K562 (cell line): ENCODE data around the gene SPSB1. TPM values are rescaled to one million over a fixed set of nuclear protein-coding genes. Genes with fewer than 3 reads are reported as not detected.
"Not testable (repeated sequence)": the region's sequence is repeated elsewhere in the genome, so short reads cannot be mapped to it uniquely, and the experiment has no call there.

Source experiments
- CXXC5 ChIP-seq: fragments of 250-450 bp; sonication (Bioruptor Pico); IDR thresholded peaks from 2 replicates; pipeline ENCODE4 v1.8.0; 2022; ENCODE audit warnings: inconsistent platforms, mild to moderate bottlenecking, moderate library complexity
- MECOM ChIP-seq: fragments of 250-450 bp; sonication (Bioruptor Pico); IDR thresholded peaks from 2 replicates; pipeline ENCODE4 v1.8.0; 2022; ENCODE audit warnings: inconsistent platforms
- MGA ChIP-seq: fragments of 450-650 bp; IDR thresholded peaks from 2 replicates; pipeline ENCODE4 v1.6.1; 2016; ENCODE audit warnings: mild to moderate bottlenecking, moderate library complexity
- SMARCC2 ChIP-seq: fragments of 450-650 bp; IDR thresholded peaks from 2 replicates; pipeline ENCODE4 v1.6.1; 2017; ENCODE audit warnings: antibody characterized with exemption, moderate library complexity, mild to moderate bottlenecking, low read depth
- ZNF12 ChIP-seq: sonication (generic); formaldehyde crosslinking; IDR thresholded peaks from 2 replicates; pipeline ENCODE4 v1.4.0; 2020; ENCODE audit warnings: mild to moderate bottlenecking, missing genetic modification reagents
- ZNF668 ChIP-seq: fragments of 250-450 bp; sonication (Bioruptor Pico); IDR thresholded peaks from 2 replicates; pipeline ENCODE4 v1.8.0; 2022; ENCODE audit warnings: mild to moderate bottlenecking, inconsistent platforms
- ZNF740 ChIP-seq, 3 experiments: fragments of 200-800 bp in 1 of 3; sonication (Bioruptor generic) in 1 of 3; sonication (generic) in 1 of 3; formaldehyde crosslinking in 1 of 3; IDR thresholded peaks; 2 replicates each; pipeline versions ENCODE4 v1.6.1 to v1.8.0; 2016 to 2022; ENCODE audit warnings: mild to moderate bottlenecking in 2 of 3, missing compliant biosample characterization in 2 of 3, missing genetic modification characterization in 2 of 3, missing genetic modification reagents in 1 of 3
- polyA plus RNA-seq, 8 experiments: library from polyadenylated mRNA; depleted of rRNA in 4 of 8; stranded (reverse) in 5 of 8; unstranded in 3 of 8; fragments of >200 nt; fragmentation: Nextera tagmentation in 2 of 8; fragmentation: Illumina TruSeq in 1 of 8; extraction: Ambion mirVana in 2 of 8; extraction: Trizol in 1 of 8; gene quantifications; 2 replicates each; pipeline versions ENCODE4 v1.2.1 to v1.2.3, GENCODE V29; 2011 to 2014; ENCODE audit warnings: inconsistent platforms in 1 of 8, missing spikeins in 1 of 8
- total RNA-seq, 7 experiments: library from RNA; depleted of rRNA in 6 of 7; stranded (reverse); fragments of >200 nt in 6 of 7; fragmentation: Illumina TruSeq in 2 of 7; extraction: Trizol in 2 of 7; gene quantifications; 2 replicates each; pipeline versions ENCODE4 v1.2.1 to v1.2.3, GENCODE V29; 2011 to 2021; ENCODE audit warnings: low replicate concordance in 1 of 7
- TF ChIP-seq, protein P1 (sequence below), 3 experiments: fragments of 200-800 bp in 1 of 3; fragments of 250-450 bp in 1 of 3; fragments of 450-650 bp in 1 of 3; sonication (Bioruptor Pico) in 1 of 3; sonication (Bioruptor generic) in 1 of 3; formaldehyde crosslinking in 1 of 3; IDR thresholded peaks; 2 replicates each; pipeline versions ENCODE4 v1.6.1 to v1.8.0; 2016 to 2022; ENCODE audit warnings: mild to moderate bottlenecking in 2 of 3, missing genetic modification characterization in 2 of 3, missing compliant biosample characterization in 1 of 3, moderate library complexity in 1 of 3

Gene SPSB1
- total and polyA plus RNA-seq, 9 of the 15 experiments (the other 6 are each of a cell fraction or from before 2014, with no cell fraction given) = 0.06 to 0.35 (median 0.14) TPM; not detected in 6

- TF ChIP-seq MGA (peak; percentile 90), MECOM (CRISPR knock-in tag) (peak; percentile 60; the same call in 1 of the 2 replicates), ZNF12 (CRISPR knock-in tag) (0 out of 2 replicates have a peak, but pooled peaks have one; percentile 41), CXXC5 (peak; percentile 63), SMARCC2 (peak; percentile 72; the same call in 1 of the 2 replicates), ZNF668 (CRISPR knock-in tag) (peak; percentile 77), ZNF740 (tag; IDR thresholded peaks at IDR 0.05) (peak in 1 of 2 experiments; percentile 40; a peak in 1 of 4 replicates)
- TF ChIP-seq, protein P1, sequence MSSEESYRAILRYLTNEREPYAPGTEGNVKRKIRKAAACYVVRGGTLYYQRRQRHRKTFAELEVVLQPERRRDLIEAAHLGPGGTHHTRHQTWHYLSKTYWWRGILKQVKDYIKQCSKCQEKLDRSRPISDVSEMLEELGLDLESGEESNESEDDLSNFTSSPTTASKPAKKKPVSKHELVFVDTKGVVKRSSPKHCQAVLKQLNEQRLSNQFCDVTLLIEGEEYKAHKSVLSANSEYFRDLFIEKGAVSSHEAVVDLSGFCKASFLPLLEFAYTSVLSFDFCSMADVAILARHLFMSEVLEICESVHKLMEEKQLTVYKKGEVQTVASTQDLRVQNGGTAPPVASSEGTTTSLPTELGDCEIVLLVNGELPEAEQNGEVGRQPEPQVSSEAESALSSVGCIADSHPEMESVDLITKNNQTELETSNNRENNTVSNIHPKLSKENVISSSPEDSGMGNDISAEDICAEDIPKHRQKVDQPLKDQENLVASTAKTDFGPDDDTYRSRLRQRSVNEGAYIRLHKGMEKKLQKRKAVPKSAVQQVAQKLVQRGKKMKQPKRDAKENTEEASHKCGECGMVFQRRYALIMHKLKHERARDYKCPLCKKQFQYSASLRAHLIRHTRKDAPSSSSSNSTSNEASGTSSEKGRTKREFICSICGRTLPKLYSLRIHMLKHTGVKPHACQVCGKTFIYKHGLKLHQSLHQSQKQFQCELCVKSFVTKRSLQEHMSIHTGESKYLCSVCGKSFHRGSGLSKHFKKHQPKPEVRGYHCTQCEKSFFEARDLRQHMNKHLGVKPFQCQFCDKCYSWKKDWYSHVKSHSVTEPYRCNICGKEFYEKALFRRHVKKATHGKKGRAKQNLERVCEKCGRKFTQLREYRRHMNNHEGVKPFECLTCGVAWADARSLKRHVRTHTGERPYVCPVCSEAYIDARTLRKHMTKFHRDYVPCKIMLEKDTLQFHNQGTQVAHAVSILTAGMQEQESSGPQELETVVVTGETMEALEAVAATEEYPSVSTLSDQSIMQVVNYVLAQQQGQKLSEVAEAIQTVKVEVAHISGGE (CRISPR knock-in tag; IDR thresholded peaks at IDR 0.05) = peak in 1 of 3 experiments; percentile 37; a peak in 1 of 6 replicates
- TF ChIP-seq ZNF740 (CRISPR knock-in tag; IDR thresholded peaks at IDR 0.05) = not testable (repeated sequence)
Measured at GRCh38 chr1:9299571-9300541, 7.2 kb downstream of the SPSB1 start (continued).
